Activated T-helper 17 cell treated with anti-CD3 and anti-CD28 coated beads, Interleukin-2, amount 50 U/mL, for 72 hours (primary cell): ENCODE data around the gene CYP4X1. TPM values are rescaled to one million over a fixed set of nuclear protein-coding genes. Genes with fewer than 3 reads are reported as not detected.
"Not testable (repeated sequence)": the region's sequence is repeated elsewhere in the genome, so short reads cannot be mapped to it uniquely, and the experiment has no call there.

ENCODE experiments used
- ATAC-seq: fragments of 150-1000 bp; cut with Tn5 transposase; replicated peaks from 2 replicates; pipeline ENCODE4 v1.10.0; 2021; ENCODE audit warnings: mild to moderate bottlenecking, moderate library complexity
- H3K27ac Mint-ChIP-seq: one replicate; pipeline ENCODE4 v1.8.0; 2022; ENCODE audit warnings: mixed read lengths
- H3K27me3 Mint-ChIP-seq: one replicate; pipeline ENCODE4 v1.8.0; 2022; ENCODE audit warnings: mixed read lengths
- H3K36me3 Mint-ChIP-seq: one replicate; pipeline ENCODE4 v1.8.0; 2022; ENCODE audit warnings: low read depth, mild to moderate bottlenecking, mixed read lengths
- H3K4me1 Mint-ChIP-seq: one replicate; pipeline ENCODE4 v1.8.0; 2022; ENCODE audit warnings: mixed read lengths
- H3K4me3 Mint-ChIP-seq: one replicate; pipeline ENCODE4 v1.8.0; 2022; ENCODE audit warnings: mild to moderate bottlenecking, mixed read lengths
- H3K9me3 Mint-ChIP-seq: one replicate; pipeline ENCODE4 v1.8.0; 2022; ENCODE audit warnings: mixed read lengths
- total RNA-seq, 2 donors: library from RNA; stranded (reverse); gene quantifications; one replicate each; pipeline ENCODE4 v1.2.3, GENCODE V29; 2022

The CYP4X1 gene
- total RNA-seq, 2 donors from 2014 or later, result not detected

DNA sequence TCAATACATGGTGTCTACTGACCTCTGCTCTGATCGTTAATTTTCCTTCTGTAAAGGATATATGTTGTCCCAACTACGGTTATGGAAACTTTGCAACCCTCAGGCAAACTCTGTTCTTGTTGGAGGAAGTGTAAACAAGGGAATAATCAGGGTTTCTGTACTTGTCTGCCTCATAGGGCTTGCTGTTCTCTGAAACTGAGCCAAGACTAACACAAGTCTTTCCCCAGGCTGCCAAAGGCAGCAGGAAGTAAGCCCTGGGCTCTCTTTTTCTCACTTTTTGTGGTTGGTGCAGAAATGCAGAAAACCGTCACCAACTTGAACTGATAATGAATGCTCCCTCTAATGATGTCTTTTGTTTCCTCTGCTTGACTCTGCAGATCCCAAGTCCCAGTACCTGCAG lies 7.6 kb downstream of the CYP4X1 start:
- Mint-ChIP-seq H3K9me3 (no peaks in the 10 kb centered on the region), H3K4me1 (no peaks in the 10 kb centered on the region), H3K36me3 (no peaks in the 10 kb centered on the region), H3K27ac (no peak overlapping the region), H3K4me3 (no peak overlapping the region), H3K27me3 (peaks cover 25% of the 10 kb centered on the region)
- no peak for ATAC-seq

DNA sequence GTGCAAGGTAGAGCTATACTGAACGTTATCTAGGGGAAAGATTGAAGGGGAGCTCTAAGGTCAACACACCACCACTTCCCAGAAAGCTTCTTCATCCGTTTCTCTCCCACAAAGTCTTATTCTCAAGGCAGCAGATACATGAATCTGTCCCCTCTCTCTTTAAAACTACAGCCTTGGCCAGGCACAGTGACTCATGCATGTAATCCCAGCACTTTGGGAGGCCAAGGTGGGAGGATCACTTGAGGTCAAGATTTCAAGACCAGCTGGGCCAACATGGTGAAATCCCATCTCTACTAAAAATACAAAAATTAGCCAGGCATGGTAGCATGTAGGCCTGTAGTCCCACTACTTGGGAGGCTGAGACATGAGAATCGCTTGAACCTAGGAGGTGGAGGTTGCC lies 8.1 kb downstream of the CYP4X1 start:
- H3K36me3 Mint-ChIP-seq, result no peaks in the 10 kb centered on the region

DNA sequence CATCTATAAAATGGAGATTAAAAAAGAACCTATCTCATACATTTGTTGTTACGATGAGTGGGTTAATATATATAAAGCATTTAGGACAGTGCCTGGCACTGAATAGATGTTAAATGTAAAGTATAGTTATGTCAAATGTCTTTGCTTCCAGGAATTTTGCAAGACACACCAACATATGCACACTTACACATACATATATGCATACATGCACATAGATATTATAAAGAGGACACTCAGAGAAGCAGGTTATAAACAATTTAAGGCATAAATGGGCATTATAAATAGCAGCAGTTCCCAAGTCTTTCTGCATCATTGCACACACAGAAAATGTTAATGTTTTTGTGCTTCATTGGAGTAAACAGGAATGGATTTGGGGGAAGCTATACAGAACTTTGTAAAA lies 13.3 kb downstream of the CYP4X1 start:
- Mint-ChIP-seq H3K36me3 (no peaks in the 10 kb centered on the region), H3K4me3 (no peak overlapping the region), H3K9me3 (no peaks in the 10 kb centered on the region), H3K4me1 (no peaks in the 10 kb centered on the region), H3K27ac (no peak overlapping the region), H3K27me3 (peaks cover 17% of the 10 kb centered on the region)
- no peak for ATAC-seq

More for the DNA sequence above, 8.1 kb downstream of the CYP4X1 start:
- H3K9me3 Mint-ChIP-seq, result no peaks in the 10 kb centered on the region
- peaks cover 25% of the 10 kb centered on the region for H3K27me3 Mint-ChIP-seq
- H3K27ac Mint-ChIP-seq, result no peak overlapping the region
- H3K4me3 Mint-ChIP-seq, result no peak overlapping the region
- no peak for ATAC-seq
- H3K4me1 Mint-ChIP-seq, result no peaks in the 10 kb centered on the region

DNA sequence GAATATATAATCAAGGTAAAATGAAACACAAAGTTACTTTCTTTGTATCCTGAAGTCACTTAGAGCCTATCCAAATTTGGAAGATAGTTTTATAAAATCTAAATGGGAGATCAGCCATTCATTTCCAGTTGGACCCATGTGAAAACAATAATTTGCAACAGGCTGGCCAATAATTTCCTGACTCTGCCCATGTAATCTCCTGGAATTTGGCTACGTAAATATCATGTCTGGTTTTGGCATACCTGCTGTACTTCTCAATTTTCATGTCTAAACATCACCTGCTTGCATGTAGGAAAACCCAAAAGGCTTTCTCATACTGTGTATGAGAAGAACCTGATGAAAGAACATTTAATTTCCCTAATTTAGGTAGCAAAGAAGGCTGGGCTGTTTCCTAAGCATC lies 35.9 kb downstream of the CYP4X1 start:
- H3K4me1 Mint-ChIP-seq, result peaks cover 4% of the 10 kb centered on the region
- H3K27me3 Mint-ChIP-seq, result peaks cover 28% of the 10 kb centered on the region
- no peak overlapping the region for H3K4me3 Mint-ChIP-seq
- H3K9me3 Mint-ChIP-seq, result no peaks in the 10 kb centered on the region
- no peak overlapping the region for H3K27ac Mint-ChIP-seq
- H3K36me3 Mint-ChIP-seq, result no peaks in the 10 kb centered on the region
- ATAC-seq, result no peak

DNA sequence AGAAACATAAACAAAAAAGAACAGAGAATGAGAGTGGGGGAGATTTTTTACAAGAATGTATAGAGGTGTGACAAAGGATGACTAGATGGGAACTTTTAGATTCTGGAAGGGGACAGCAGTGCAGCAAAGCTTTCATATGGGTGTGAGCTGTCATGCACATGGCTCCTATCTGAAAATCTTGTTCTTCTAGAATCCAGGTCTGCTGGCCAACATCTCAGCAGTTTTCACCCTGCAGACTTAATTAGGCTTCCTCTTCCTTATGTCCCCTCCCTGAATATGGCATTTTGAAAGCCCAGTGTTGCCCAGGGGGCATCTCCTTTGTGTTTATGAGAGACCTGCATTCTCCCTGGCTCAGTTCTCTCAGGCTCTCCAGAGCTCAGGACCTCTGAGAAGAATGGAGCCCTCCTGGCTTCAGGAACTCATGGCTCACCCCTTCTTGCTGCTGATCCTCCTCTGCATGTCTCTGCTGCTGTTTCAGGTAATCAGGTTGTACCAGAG lies 43.7 kb downstream of the CYP4X1 start, which contains the start of gene CYP4Z1:
TSS of gene CYP4Z1 (plus strand) at position 135 of the 498 bp plus-strand sequence. CDS start at position 395, 260 bp downstream.
- Mint-ChIP-seq H3K4me3 (no peak within 1 kb of the TSS), H3K9me3 (no peaks in the 10 kb centered on the region), H3K27me3 (peaks cover 20% of the 10 kb centered on the region), H3K4me1 (no peaks in the 10 kb centered on the region), H3K36me3 (no peaks in the 10 kb centered on the region), H3K27ac (no peak within 1 kb of the TSS)
- no peak for ATAC-seq

DNA sequence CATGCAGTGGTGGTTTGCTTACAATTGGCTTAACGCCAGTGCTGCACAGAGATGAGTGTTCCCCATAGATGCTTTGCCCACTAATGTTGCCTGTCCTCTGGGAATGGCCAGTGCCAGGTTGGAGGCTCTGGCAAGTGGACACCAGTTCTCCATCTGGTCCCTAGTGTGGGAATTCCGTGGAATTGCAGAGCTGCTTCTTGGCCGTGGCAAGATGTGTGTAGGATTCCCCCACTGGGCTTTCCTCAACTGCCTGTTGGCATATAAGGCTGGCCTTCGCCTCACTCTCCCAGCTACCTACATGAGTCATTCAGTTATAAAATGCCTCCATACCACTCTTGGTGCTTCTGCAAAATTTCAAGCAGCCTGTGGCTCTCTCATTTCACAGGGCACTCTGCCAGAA lies 45.6 kb downstream of the CYP4X1 start:
- not testable (repeated sequence) for H3K4me3 Mint-ChIP-seq, H3K27ac Mint-ChIP-seq, ATAC-seq, H3K9me3 Mint-ChIP-seq, H3K4me1 Mint-ChIP-seq, H3K36me3 Mint-ChIP-seq
- peaks cover 14% of the 10 kb centered on the region for H3K27me3 Mint-ChIP-seq

DNA sequence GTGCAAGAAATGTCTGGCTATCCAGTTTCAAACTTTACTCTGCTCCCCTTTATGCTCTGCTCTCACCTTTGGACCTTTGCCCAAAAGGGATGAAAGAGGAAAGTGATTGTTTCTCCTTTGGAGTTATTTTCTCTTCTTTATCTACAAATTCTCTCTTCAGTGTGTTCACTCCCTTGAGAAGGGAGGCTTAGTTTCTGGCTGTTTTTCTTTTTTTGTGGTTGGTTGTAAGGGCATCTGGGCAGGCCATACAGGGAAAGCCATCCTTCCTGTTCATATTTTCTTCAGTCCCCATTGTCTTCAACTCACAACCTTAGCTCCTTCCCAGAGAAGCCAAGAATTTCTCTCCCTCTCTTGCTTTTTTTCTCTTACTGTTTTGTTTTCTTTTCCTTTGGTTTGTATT lies 46.0 kb downstream of the CYP4X1 start:
- not testable (repeated sequence) for ATAC-seq

DNA sequence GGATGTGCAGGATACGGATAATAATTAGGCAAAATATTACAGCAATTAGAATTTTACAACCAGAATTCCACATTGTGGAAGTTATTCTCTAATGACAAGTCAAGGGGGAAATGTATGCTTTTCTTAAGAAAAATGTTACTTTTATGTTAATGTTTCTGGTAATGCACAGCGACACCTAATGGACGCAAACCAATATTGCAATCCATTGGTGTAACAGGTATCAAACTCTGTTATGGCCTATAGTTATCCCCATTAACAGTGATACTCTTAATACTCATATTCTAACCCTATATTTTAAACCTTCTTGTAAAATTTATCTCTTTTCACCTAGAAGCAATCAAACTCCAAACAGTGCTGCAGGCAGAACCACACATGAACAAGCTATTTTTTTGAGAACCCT lies 65.9 kb downstream of the CYP4X1 start:
- not testable (repeated sequence) for H3K36me3 Mint-ChIP-seq, ATAC-seq, H3K27me3 Mint-ChIP-seq

More for the DNA sequence above, 46.0 kb downstream of the CYP4X1 start:
- H3K27me3 Mint-ChIP-seq, result peaks cover 14% of the 10 kb centered on the region
- H3K9me3 Mint-ChIP-seq, H3K4me3 Mint-ChIP-seq, H3K4me1 Mint-ChIP-seq, H3K36me3 Mint-ChIP-seq, H3K27ac Mint-ChIP-seq: not testable (repeated sequence)

DNA sequence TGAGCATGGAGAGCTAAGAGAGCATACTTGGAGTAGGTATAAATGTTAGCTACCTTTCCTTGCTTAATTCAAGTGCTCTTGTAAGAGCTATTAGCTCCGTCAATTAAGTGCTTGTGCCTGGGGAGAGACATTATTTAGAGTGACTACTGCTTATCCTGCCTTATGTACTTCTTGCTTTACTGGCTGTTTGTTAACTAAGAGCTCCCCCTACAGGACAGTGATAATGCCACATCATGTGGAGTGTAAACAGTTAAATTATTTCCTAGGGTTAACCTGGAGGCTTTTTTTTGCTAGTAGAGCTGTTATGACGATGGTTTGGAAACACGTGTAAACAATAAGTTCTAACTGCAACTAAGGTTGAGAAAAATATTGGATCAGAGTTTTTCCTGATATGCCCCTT lies 68.0 kb downstream of the CYP4X1 start:
- not testable (repeated sequence) for ATAC-seq, H3K27ac Mint-ChIP-seq, H3K9me3 Mint-ChIP-seq, H3K4me1 Mint-ChIP-seq, H3K36me3 Mint-ChIP-seq, H3K4me3 Mint-ChIP-seq, H3K27me3 Mint-ChIP-seq

More for the DNA sequence above, 65.9 kb downstream of the CYP4X1 start:
- not testable (repeated sequence) for H3K4me1 Mint-ChIP-seq, H3K27ac Mint-ChIP-seq, H3K9me3 Mint-ChIP-seq, H3K4me3 Mint-ChIP-seq

Other genes starting within 250 kb of the CYP4X1 start
- gene CYP4B1, start 224.6 kb upstream of the CYP4X1 start, total RNA-seq, result under 1 TPM in 1 of 2 donors, not detected in 1; 0.56 TPM
- not detected for gene CYP4A11, start 82.2 kb upstream of the CYP4X1 start, total RNA-seq
- gene CYP4Z1, start 43.6 kb downstream of the CYP4X1 start, total RNA-seq, result not detected
- not detected for gene CYP4A22, start 113.8 kb downstream of the CYP4X1 start, total RNA-seq
- gene PDZK1IP1, start 166.4 kb downstream of the CYP4X1 start, total RNA-seq, result not detected
- gene TAL1, start 208.6 kb downstream of the CYP4X1 start, total RNA-seq, result not detected